GM21360 (cell line): ENCODE data around the gene OR4D9.

Experiments used
- ATAC-seq: cut with Tn5 transposase; IDR thresholded peaks from one replicate; pipeline ENCODE4 v1.9.1; 2021; ENCODE audit warnings: mild to moderate bottlenecking, moderate library complexity; ENCODE audit not compliant: unreplicated experiment

Gene OR4D9

GRCh38 chr11:59550368-59550841 is 39.1 kb downstream of the OR4D9 start:
- peak; percentile 90 for ATAC-seq

- peak; percentile 30 for ATAC-seq
These were observed 39.7 kb downstream of the OR4D9 start for GRCh38 chr11:59550842-59551658.

- ATAC-seq: no peak
These were observed 40.6 kb downstream of the OR4D9 start for GRCh38 chr11:59551659-59552521.

- ATAC-seq: no peak
These were observed 41.5 kb downstream of the OR4D9 start for GRCh38 chr11:59552844-59553243.

- ATAC-seq: no peak
These were observed 42.0 kb downstream of the OR4D9 start for GRCh38 chr11:59553323-59553722.

GRCh38 chr11:59555601-59556114 is 44.3 kb downstream of the OR4D9 start:
- no peak for ATAC-seq

- no peak for ATAC-seq
These were observed 45.0 kb downstream of the OR4D9 start for GRCh38 chr11:59556115-59556916.

GRCh38 chr11:59556917-59557348 is 45.6 kb downstream of the OR4D9 start:
- no peak for ATAC-seq

- no peak for ATAC-seq
These were observed 46.9 kb downstream of the OR4D9 start for GRCh38 chr11:59558270-59558643.

- ATAC-seq: no peak
These were observed 48.5 kb downstream of the OR4D9 start for GRCh38 chr11:59559886-59560285.

- peak; percentile 15 for ATAC-seq
These were observed 49.0 kb downstream of the OR4D9 start for GRCh38 chr11:59560290-59560701.

GRCh38 chr11:59560702-59561473 is 49.5 kb downstream of the OR4D9 start:
- peak; percentile 38 for ATAC-seq

- no peak for ATAC-seq
These were observed 51.0 kb downstream of the OR4D9 start for GRCh38 chr11:59562292-59562691.
